Liver (tissue), 9 donors: ENCODE measurements around the gene PRDM10. TPM values are rescaled to one million over a fixed set of nuclear protein-coding genes. Genes with fewer than 3 reads are reported as not detected.
A peak's percentile ranks its signal among the peaks of the same experiment; 100 is the strongest.

Experiments
- DNase-seq: peaks from one replicate; pipeline ENCODE4 v3.0.0-alpha.2; 2017; ENCODE audit warnings: low spot score
- H3K27ac ChIP-seq, 2 donors: one replicate each; pipeline ENCODE4 v1.7.0; 2013; ENCODE audit warnings: inconsistent platforms in 2 of 2, low read length in 2 of 2, control low read depth in 1 of 2, low read depth in 1 of 2, mild to moderate bottlenecking in 1 of 2
- H3K27me3 ChIP-seq, 4 donors: one replicate each; pipeline versions ENCODE4 v1.6.1 to v1.7.0; 2013; ENCODE audit warnings: low read length in 3 of 4, inconsistent platforms in 1 of 4, mild to moderate bottlenecking in 1 of 4, moderate library complexity in 1 of 4; ENCODE audit not compliant: control insufficient read depth in 4 of 4, insufficient read depth in 4 of 4
- H3K36me3 ChIP-seq, 4 donors: one replicate each; pipeline versions ENCODE4 v1.6.1 to v1.7.0; 2013; ENCODE audit warnings: low read length in 3 of 4, mild to moderate bottlenecking in 3 of 4, low read depth in 1 of 4, moderate library complexity in 1 of 4; ENCODE audit not compliant: control insufficient read depth in 4 of 4, insufficient read depth in 3 of 4
- H3K4me1 ChIP-seq, 4 donors: one replicate each; pipeline versions ENCODE4 v1.6.1 to v1.7.0; 2013; ENCODE audit warnings: low read length in 3 of 4, mild to moderate bottlenecking in 3 of 4, moderate library complexity in 1 of 4; ENCODE audit not compliant: control insufficient read depth in 4 of 4, insufficient read depth in 4 of 4
- H3K4me3 ChIP-seq, 3 donors: one replicate each; pipeline versions ENCODE4 v1.6.1 to v1.7.0; 2013; ENCODE audit warnings: low read length in 3 of 3, control low read depth in 1 of 3, low read depth in 1 of 3, mild to moderate bottlenecking in 1 of 3
- H3K9ac ChIP-seq, 2 donors: one replicate each; pipeline ENCODE4 v1.7.0; 2013; ENCODE audit warnings: low read length in 2 of 2, mild to moderate bottlenecking in 2 of 2, moderate library complexity in 2 of 2, control low read depth in 1 of 2, low read depth in 1 of 2
- H3K9me3 ChIP-seq, 4 donors: one replicate each; pipeline versions ENCODE4 v1.6.1 to v1.7.0; 2013; ENCODE audit warnings: low read length in 3 of 4; ENCODE audit not compliant: control insufficient read depth in 4 of 4
- ATF3 ChIP-seq: IDR thresholded peaks from 2 replicates; pipeline ENCODE4 v1.6.1; 2016; ENCODE audit warnings: antibody characterized with exemption
- EGR1 ChIP-seq, 2 donors: IDR thresholded peaks; 2 replicates each; pipeline ENCODE4 v1.6.1; 2016 to 2018; ENCODE audit warnings: antibody characterized with exemption in 2 of 2, low read depth in 2 of 2
- FOXA1 ChIP-seq: IDR thresholded peaks from 2 replicates; pipeline ENCODE4 v1.6.1; 2016; ENCODE audit warnings: antibody characterized with exemption
- FOXA2 ChIP-seq: IDR thresholded peaks from 2 replicates; pipeline ENCODE4 v1.6.1; 2016; ENCODE audit warnings: antibody characterized with exemption
- GABPA ChIP-seq, 2 donors: IDR thresholded peaks in 1 of 2; conservative IDR thresholded peaks in 1 of 2; 2 replicates each; pipeline ENCODE4 v1.6.1; 2016; ENCODE audit warnings: antibody characterized with exemption in 2 of 2, mild to moderate bottlenecking in 1 of 2, moderate library complexity in 1 of 2
- HNF4A ChIP-seq, 2 donors: conservative IDR thresholded peaks; 2 replicates each; pipeline ENCODE4 v1.6.1; 2016; ENCODE audit warnings: antibody characterized with exemption in 2 of 2, mild to moderate bottlenecking in 2 of 2
- HNF4G ChIP-seq: IDR thresholded peaks from 2 replicates; pipeline ENCODE4 v1.6.1; 2016; ENCODE audit warnings: antibody characterized with exemption
- MAX ChIP-seq: IDR thresholded peaks from 2 replicates; pipeline ENCODE4 v1.6.1; 2016; ENCODE audit warnings: antibody characterized with exemption
- NR2F2 ChIP-seq: IDR thresholded peaks from 2 replicates; pipeline ENCODE4 v1.6.1; 2016; ENCODE audit warnings: antibody characterized with exemption
- RAD21 ChIP-seq, 2 donors: IDR thresholded peaks; 2 replicates each; pipeline ENCODE4 v1.6.1; 2016; ENCODE audit warnings: antibody characterized with exemption in 2 of 2, mild to moderate bottlenecking in 2 of 2
- RXRA ChIP-seq, 2 donors: IDR thresholded peaks; 2 replicates each; pipeline ENCODE4 v1.6.1; 2017 to 2018; ENCODE audit warnings: antibody characterized with exemption in 2 of 2, mild to moderate bottlenecking in 1 of 2
- SP1 ChIP-seq: IDR thresholded peaks from 2 replicates; pipeline ENCODE4 v1.6.1; 2018; ENCODE audit warnings: antibody characterized with exemption, mild to moderate bottlenecking
- TAF1 ChIP-seq: conservative IDR thresholded peaks from 2 replicates; pipeline ENCODE4 v1.6.1; 2016; ENCODE audit warnings: antibody characterized with exemption, mild to moderate bottlenecking
- ZBTB33 ChIP-seq: IDR thresholded peaks from 2 replicates; pipeline ENCODE4 v1.6.1; 2016; ENCODE audit warnings: antibody characterized with exemption
- WGBS: extraction: QIAGEN DNeasy Blood & Tissue Kit; methylation state at CpG from one replicate; pipeline ENCODE4 v1.1.7; 2013; 5-methylcytosine and 5-hydroxymethylcytosine counted together
- polyA plus RNA-seq, 2 donors: library from polyadenylated mRNA; stranded (reverse) in 1 of 2; unstranded in 1 of 2; fragments of 200-250 nt in 1 of 2; fragments of >200 nt in 1 of 2; fragmentation: Nextera tagmentation in 1 of 2; extraction: Ambion mirVana in 1 of 2; gene quantifications; one replicate each; pipeline versions ENCODE4 v1.2.1 to v1.2.3, GENCODE V29; 2013 to 2015
- total RNA-seq, 2 donors: library from RNA; depleted of rRNA; stranded (reverse); fragments of >200 nt; gene quantifications; one replicate each; pipeline ENCODE4 v1.2.3, GENCODE V29; 2014
- TF ChIP-seq, protein P1 (sequence below): IDR thresholded peaks from 2 replicates; pipeline ENCODE4 v1.6.1; 2016; ENCODE audit warnings: antibody characterized with exemption, mild to moderate bottlenecking
- TF ChIP-seq, protein P2 (sequence below): fragments of 150-350 bp; IDR thresholded peaks from 2 replicates; pipeline ENCODE4 v1.5.1; 2017; ENCODE audit warnings: improper control_type of control experiment, low read depth, low read length; ENCODE audit not compliant: missing input control
- donor health status: healthy.
- donor health status: healthy.
- donor health status: healthy.
- donor health status: healthy.
- donor health status: healthy.

PRDM10 gene
- total and polyA plus RNA-seq, 4 donors: 1.4 to 7.2 (median 3.9) TPM

DNA sequence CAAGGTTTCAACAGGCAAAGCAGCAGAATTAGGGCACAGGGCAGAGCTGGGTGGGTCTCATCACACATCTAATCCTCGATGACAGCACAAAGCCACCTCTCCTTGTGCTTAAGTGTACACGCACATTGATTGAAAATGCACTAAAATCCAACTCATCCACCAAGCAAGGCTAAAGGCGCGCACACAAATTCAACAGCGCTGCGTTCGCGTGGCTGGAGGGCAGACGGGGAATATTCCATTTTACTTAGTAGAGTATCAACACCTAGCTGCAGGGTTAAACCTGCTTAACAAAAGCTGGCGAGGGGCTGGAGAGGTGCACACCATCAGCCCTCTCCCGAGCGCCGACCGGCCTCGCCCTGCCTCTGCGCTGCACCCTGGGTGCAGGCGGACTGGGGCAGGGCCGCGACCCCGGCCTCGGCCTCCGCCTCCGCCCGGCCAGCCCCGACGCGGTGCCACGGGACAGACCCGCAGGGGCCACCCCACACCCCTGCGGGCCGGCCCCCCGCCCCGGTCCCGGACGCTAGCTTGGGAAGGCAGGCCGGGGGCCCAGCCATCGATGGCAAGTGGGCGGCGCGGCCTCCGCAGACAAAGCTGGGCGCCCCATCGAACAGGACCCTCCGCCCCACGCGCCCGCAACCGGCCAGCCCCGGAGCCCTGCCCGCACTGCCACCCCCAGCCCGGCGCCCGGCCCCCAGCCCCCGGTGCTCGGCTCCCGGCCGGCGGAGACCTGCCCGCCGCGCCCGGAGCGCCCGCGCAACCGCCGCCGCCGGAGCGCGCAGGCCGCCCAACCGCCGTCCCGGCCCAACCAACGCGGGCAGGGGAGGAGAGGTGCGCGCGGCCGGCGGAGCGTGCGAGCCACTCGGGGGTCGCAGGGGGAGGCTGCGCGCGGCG, 929 bp downstream of the PRDM10 start:
- peak overlapping the region; percentile 76 to 98 (median 79) for H3K4me3 ChIP-seq
- peaks cover 3 to 42% (median 23%) of the 10 kb centered on the region in 4 donors for H3K4me1 ChIP-seq
- peak; percentile 62 for DNase-seq
- TF ChIP-seq, protein P1, sequence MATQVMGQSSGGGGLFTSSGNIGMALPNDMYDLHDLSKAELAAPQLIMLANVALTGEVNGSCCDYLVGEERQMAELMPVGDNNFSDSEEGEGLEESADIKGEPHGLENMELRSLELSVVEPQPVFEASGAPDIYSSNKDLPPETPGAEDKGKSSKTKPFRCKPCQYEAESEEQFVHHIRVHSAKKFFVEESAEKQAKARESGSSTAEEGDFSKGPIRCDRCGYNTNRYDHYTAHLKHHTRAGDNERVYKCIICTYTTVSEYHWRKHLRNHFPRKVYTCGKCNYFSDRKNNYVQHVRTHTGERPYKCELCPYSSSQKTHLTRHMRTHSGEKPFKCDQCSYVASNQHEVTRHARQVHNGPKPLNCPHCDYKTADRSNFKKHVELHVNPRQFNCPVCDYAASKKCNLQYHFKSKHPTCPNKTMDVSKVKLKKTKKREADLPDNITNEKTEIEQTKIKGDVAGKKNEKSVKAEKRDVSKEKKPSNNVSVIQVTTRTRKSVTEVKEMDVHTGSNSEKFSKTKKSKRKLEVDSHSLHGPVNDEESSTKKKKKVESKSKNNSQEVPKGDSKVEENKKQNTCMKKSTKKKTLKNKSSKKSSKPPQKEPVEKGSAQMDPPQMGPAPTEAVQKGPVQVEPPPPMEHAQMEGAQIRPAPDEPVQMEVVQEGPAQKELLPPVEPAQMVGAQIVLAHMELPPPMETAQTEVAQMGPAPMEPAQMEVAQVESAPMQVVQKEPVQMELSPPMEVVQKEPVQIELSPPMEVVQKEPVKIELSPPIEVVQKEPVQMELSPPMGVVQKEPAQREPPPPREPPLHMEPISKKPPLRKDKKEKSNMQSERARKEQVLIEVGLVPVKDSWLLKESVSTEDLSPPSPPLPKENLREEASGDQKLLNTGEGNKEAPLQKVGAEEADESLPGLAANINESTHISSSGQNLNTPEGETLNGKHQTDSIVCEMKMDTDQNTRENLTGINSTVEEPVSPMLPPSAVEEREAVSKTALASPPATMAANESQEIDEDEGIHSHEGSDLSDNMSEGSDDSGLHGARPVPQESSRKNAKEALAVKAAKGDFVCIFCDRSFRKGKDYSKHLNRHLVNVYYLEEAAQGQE: no peak
- TF ChIP-seq FOXA2: no peak
- no peak for TF ChIP-seq ATF3
- no peak for TF ChIP-seq HNF4G
- TF ChIP-seq GABPA (IDR thresholded peaks at IDR 0.05 in 1 of 2, conservative IDR thresholded peaks at IDR 0.05 in 1 of 2): no peak
- TF ChIP-seq TAF1: no peak
- no peak for TF ChIP-seq EGR1 (IDR thresholded peaks at IDR 0.05; ENCODE audit: low read depth in 2 of 2)
- TF ChIP-seq MAX: no peak
- TF ChIP-seq HNF4A (conservative IDR thresholded peaks at IDR 0.05): no peak
- TF ChIP-seq FOXA1: no peak
- no peak for TF ChIP-seq SP1
- TF ChIP-seq NR2F2: no peak
- no peak for TF ChIP-seq RAD21 (IDR thresholded peaks at IDR 0.05)
- no peak for TF ChIP-seq ZBTB33
- TF ChIP-seq, protein P2, sequence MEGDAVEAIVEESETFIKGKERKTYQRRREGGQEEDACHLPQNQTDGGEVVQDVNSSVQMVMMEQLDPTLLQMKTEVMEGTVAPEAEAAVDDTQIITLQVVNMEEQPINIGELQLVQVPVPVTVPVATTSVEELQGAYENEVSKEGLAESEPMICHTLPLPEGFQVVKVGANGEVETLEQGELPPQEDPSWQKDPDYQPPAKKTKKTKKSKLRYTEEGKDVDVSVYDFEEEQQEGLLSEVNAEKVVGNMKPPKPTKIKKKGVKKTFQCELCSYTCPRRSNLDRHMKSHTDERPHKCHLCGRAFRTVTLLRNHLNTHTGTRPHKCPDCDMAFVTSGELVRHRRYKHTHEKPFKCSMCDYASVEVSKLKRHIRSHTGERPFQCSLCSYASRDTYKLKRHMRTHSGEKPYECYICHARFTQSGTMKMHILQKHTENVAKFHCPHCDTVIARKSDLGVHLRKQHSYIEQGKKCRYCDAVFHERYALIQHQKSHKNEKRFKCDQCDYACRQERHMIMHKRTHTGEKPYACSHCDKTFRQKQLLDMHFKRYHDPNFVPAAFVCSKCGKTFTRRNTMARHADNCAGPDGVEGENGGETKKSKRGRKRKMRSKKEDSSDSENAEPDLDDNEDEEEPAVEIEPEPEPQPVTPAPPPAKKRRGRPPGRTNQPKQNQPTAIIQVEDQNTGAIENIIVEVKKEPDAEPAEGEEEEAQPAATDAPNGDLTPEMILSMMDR: no peak
- no peak for TF ChIP-seq RXRA (IDR thresholded peaks at IDR 0.05)
- no peaks in the 10 kb centered on the region for H3K36me3 ChIP-seq
- peak overlapping the region; percentile 78 to 96 for H3K9ac ChIP-seq
- H3K27me3 ChIP-seq: no peaks in the 10 kb centered on the region
- WGBS: under 1% methylated on average over 90 of the region's 90 CpGs
- H3K9me3 ChIP-seq: no peaks in the 10 kb centered on the region
- H3K27ac ChIP-seq: peak overlapping the region; percentile 98 to 99
